H1 (cell line): Measurements from ENCODE around the gene ZNG1B.
"Not testable (repeated sequence)": the region's sequence is repeated elsewhere in the genome, so short reads cannot be mapped to it uniquely, and the experiment has no call there.

Experiments used
- BACH1 ChIP-seq: IDR thresholded peaks from 2 replicates; pipeline ENCODE4 v1.6.1; 2012; ENCODE audit warnings: low read length, improper control_type of control experiment
- CHD7 ChIP-seq: fragments of 300-600 bp; sonication (generic); IDR thresholded peaks from 2 replicates; pipeline ENCODE4 v1.7.1; 2012; ENCODE audit warnings: low read length, moderate library complexity, mild to moderate bottlenecking, inconsistent platforms; ENCODE audit not compliant: insufficient replicate concordance
- CTCF ChIP-seq, 3 experiments: IDR thresholded peaks; 1 replicate in 2 of 3; 2 replicates in 1 of 3; pipeline versions ENCODE4 v1.5.1 to v1.6.1; 2011; ENCODE audit warnings: low read length in 3 of 3, mild to moderate bottlenecking in 3 of 3, inconsistent platforms in 2 of 3, low read depth in 1 of 3, moderate library complexity in 1 of 3; ENCODE audit not compliant: insufficient read depth in 1 of 3; ENCODE audit errors: control extremely low read depth in 1 of 3
- EZH2 ChIP-seq: fragments of 200-600 bp; sonication (generic); IDR thresholded peaks from 2 replicates; pipeline ENCODE4 v1.7.1; 2012; ENCODE audit warnings: low read depth, mild to moderate bottlenecking, moderate library complexity, low read length, inconsistent platforms; ENCODE audit not compliant: severe bottlenecking
- FOSL1 ChIP-seq: IDR thresholded peaks from 2 replicates; pipeline ENCODE4 v1.6.1; 2011; ENCODE audit warnings: mild to moderate bottlenecking, low read depth, low read length, moderate library complexity; ENCODE audit not compliant: insufficient read depth
- POLR2A ChIP-seq, 2 experiments: IDR thresholded peaks; 1 replicate in 1 of 2; 2 replicates in 1 of 2; pipeline ENCODE4 v1.6.1; 2011; ENCODE audit warnings: low read depth in 2 of 2, low read length in 2 of 2, mild to moderate bottlenecking in 2 of 2; ENCODE audit errors: control extremely low read depth in 1 of 2
- SAP30 ChIP-seq: fragments of 300-600 bp; sonication (generic); IDR thresholded peaks from 2 replicates; pipeline ENCODE4 v1.7.1; 2012; ENCODE audit warnings: low read length, moderate library complexity, mild to moderate bottlenecking, inconsistent platforms; ENCODE audit not compliant: insufficient read depth, insufficient replicate concordance
- TAF1 ChIP-seq: IDR thresholded peaks from 2 replicates; pipeline ENCODE4 v1.6.1; 2011; ENCODE audit warnings: mild to moderate bottlenecking, low read depth, low read length
- USF2 ChIP-seq: IDR thresholded peaks from 2 replicates; pipeline ENCODE4 v1.6.1; 2011; ENCODE audit warnings: low read length, improper control_type of control experiment
- YY1 ChIP-seq: IDR thresholded peaks from 2 replicates; pipeline ENCODE4 v1.6.1; 2011; ENCODE audit warnings: low read depth, mild to moderate bottlenecking, low read length

- TF ChIP-seq POLR2A (IDR thresholded peaks at IDR 0.05; ENCODE audit: control extremely low read depth in 1 of 2, low read depth in 2 of 2, low read length in 2 of 2); TAF1; CTCF (IDR thresholded peaks at IDR 0.05; ENCODE audit: control extremely low read depth in 1 of 3, insufficient read depth in 1 of 3, low read depth in 1 of 3, low read length in 3 of 3); YY1; SAP30; EZH2; BACH1; CHD7; FOSL1; USF2: not testable (repeated sequence)
Observed at GRCh38 chr2:113498365-113498764, 60.9 kb downstream of the ZNG1B start, which contains the start of gene FOXD4L1.
